ENCODE data around the gene TMEM151A. TPM values are rescaled to one million over a fixed set of nuclear protein-coding genes. Genes with fewer than 3 reads are reported as not detected.
A peak's percentile ranks its signal among the peaks of the same experiment; 100 is the strongest.

Gene TMEM151A
- total RNA-seq, 1 donor from 2014 or later: 0.24 TPM

- DNase-seq (ENCODE audit: low spot score): no peak
- intact Hi-C loops (cut with DNase I): no loop called here
Measured at GRCh38 chr11:66331542-66332370, 40.1 kb downstream of the TMEM151A start.

- DNase-seq (ENCODE audit: low spot score): no peak
- intact Hi-C loops (cut with DNase I): no loop called here
Measured at GRCh38 chr11:66332371-66333219, 40.9 kb downstream of the TMEM151A start.

- intact Hi-C loops (cut with DNase I): no loop called here
- no peak for DNase-seq (ENCODE audit: low spot score)
Measured at GRCh38 chr11:66333220-66333877, 41.7 kb downstream of the TMEM151A start.

- intact Hi-C loops (cut with DNase I): no loop called here
- no peak for DNase-seq (ENCODE audit: low spot score)
Measured at GRCh38 chr11:66333896-66334604, 42.4 kb downstream of the TMEM151A start.

- intact Hi-C loops (cut with DNase I): no loop called here
- no peak for DNase-seq (ENCODE audit: low spot score)
Measured at GRCh38 chr11:66334605-66335442, 43.1 kb downstream of the TMEM151A start.

- intact Hi-C loops (cut with DNase I): no loop called here
- no peak for DNase-seq (ENCODE audit: low spot score)
Measured at GRCh38 chr11:66335531-66336233, 44.0 kb downstream of the TMEM151A start.

- intact Hi-C loops (cut with DNase I): no loop called here
- peak; percentile 85 for DNase-seq (ENCODE audit: low spot score)
Measured at GRCh38 chr11:66336234-66337102, 44.8 kb downstream of the TMEM151A start, which contains the start of gene RIN1. RIN1 (minus strand) TSS chr11:66336434; CDS start chr11:66336402, 32 bp downstream.

- intact Hi-C loops (cut with DNase I): no loop called here
- DNase-seq (ENCODE audit: low spot score): no peak
Measured at GRCh38 chr11:66337103-66337899, 45.6 kb downstream of the TMEM151A start.

GRCh38 chr11:66338276-66339161, 46.8 kb downstream of the TMEM151A start:
- no peak for DNase-seq (ENCODE audit: low spot score)
- intact Hi-C loops (cut with DNase I): no loop called here

- intact Hi-C loops (cut with DNase I): no loop called here
- DNase-seq (ENCODE audit: low spot score): no peak
Measured at GRCh38 chr11:66339162-66339675, 47.5 kb downstream of the TMEM151A start.

GRCh38 chr11:66339686-66340483, 48.2 kb downstream of the TMEM151A start:
- intact Hi-C loops (cut with DNase I): no loop called here
- no peak for DNase-seq (ENCODE audit: low spot score)

- intact Hi-C loops (cut with DNase I): no loop called here
- DNase-seq (ENCODE audit: low spot score): no peak
Measured at GRCh38 chr11:66340596-66341501, 49.2 kb downstream of the TMEM151A start.

- intact Hi-C loops (cut with DNase I): no loop called here
- no peak for DNase-seq (ENCODE audit: low spot score)
Measured at GRCh38 chr11:66341502-66342126, 49.9 kb downstream of the TMEM151A start.

Measured in cardiac septum (tissue), 1 donor.